Smooth muscle cell of the brain vasculature (primary cell): ENCODE measurements around the gene OR2F2.

ENCODE experiments used
- DNase-seq: peaks from one replicate; pipeline ENCODE4 v3.0.0-alpha.2; 2012; ENCODE audit warnings: low read depth, low spot score

The OR2F2 gene

GRCh38 chr7:143978585-143978984, 43.6 kb downstream of the OR2F2 start:
- DNase-seq, result no peak

DNA sequence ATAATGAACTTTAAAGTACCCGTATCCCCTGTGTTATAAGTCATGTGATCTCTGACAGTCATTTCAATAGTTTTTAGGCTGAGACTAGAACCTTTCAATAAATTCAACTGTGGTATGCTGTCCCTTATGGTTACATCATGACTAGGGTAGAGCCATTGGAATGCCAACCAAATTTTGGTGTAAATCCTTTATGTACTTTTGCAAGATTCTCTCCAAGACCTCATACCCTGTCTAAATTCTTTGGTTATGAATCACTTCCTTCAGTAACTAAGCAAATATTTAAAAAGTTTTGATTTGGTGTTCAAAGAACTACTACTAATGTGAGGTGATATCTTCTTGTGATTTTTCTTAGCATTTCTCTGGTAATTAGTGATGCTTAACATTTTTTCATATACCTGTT, 44.3 kb downstream of the OR2F2 start:
- no peak for DNase-seq

DNA sequence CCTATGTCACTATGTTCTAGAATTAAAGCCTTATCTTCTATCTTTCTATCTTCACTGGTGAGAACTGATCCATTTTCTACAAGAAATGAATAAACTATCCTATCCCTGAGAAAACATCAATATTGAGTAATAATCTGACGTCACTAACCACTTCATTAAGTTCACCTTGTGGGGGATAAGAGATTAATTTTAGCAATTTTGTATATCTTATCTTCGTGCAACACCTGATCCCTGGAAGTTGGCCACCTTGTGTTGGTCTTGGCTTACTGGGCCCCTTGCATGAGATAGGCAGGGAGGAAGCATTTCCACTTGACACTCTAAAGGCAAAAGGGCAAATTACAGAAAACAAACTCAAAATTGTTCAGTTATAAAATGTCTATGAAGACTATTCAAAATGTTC, 45.0 kb downstream of the OR2F2 start:
- no peak for DNase-seq

GRCh38 chr7:143980746-143981510, 45.9 kb downstream of the OR2F2 start:
- no peak for DNase-seq

- no peak for DNase-seq
Observed at GRCh38 chr7:143983960-143984359, 48.9 kb downstream of the OR2F2 start.
